Measurements from ENCODE around the gene DCUN1D5.

DCUN1D5 gene

DNA sequence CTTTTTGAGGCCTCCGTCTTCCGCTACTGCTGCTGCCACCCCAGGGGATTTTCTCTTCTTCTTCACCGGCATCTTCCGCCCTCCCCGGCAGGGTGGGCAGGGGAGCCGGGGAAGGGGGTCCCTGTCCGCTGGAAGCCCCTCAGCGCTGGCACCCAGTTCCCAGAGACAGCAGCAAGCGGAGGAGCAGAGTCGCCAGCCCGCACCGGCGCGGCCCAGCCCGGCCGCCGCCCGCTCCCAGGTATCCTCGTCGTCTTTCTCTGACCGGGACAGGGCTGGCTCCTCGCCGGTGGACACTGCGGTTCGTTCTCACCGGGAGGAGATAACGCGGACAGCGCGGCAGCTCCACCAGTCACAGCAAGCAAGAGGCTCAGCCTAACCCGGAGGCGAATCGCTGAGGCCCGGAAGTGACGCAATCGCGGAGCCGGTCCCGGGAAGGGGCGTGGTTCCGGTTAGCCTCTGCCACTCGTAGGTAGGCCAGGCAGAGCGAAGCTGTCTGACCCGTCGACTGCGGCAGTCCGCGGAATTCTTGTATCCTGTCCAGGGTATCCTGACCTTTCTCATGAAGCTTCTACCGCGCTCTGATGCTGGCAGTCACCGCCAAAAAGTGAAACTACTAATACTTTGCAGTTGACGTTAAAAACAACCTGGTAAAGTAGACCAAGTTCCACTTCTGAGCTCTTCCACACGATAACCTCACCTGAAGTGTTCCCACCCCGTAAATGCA, at the start of gene DCUN1D5:
DCUN1D5 (minus strand) TSS at position 360 of the 724 bp plus-strand sequence; CDS start at position 72, 288 bp downstream.
- FAIRE-seq: peak; percentile 60

DNA sequence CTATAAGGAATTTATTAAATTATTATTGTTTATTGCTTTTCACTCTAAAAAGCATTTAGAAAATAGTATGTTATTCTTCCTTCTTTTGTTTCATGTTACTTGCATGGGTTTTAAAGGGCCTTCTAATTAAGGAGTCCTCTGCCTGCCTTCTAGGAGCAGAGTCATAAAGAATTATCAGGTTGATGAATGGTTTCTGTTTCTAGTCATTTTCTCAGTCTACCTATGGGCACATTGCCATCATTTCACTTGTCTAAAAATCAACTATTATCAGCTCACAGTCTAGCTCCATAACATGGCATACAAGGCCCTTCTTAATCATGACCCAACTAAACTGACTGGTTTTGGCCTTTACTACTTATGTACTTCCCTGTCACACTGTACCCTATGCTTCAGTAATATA, 33.5 kb upstream of the DCUN1D5 start:
- FAIRE-seq: no peak

DNA sequence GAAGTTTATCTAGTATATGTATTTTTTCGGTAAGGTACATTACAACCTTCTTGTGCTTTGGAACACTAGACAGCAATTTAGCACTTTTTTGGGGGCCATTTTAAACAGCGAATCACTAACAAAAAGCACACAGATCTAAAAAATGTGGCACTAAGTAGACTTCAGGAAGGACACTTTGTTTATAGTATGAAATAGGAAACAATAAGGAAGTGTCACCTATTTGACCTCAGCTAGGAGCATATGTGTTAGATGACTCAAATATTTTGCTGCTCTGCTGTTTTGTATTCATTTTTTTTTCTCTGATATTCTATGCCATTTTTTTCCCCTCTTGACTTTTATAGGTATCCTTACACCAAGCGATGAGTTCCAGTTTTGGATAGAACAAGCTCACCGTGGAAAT, 22.9 kb upstream of the DCUN1D5 start:
- FAIRE-seq: no peak

DNA sequence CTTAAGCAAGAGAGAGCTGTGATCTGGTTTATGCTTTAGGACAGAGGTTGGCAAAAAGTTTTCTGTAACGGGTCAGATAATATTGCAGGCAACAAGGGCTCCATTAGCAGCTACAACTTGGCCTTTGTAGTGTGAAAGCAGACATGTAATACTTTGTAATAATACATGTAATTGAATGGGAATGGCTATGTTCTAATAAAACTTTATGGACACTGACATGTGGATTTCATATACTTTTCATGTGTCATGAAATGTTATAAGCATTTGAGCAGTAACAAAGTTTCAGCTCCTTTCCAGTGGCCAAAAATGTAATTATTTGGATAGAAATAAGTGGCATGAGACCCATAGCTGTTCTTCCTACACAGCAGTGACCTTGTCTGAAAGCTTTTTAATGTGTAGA, 20.4 kb upstream of the DCUN1D5 start:
- FAIRE-seq: no peak

DNA sequence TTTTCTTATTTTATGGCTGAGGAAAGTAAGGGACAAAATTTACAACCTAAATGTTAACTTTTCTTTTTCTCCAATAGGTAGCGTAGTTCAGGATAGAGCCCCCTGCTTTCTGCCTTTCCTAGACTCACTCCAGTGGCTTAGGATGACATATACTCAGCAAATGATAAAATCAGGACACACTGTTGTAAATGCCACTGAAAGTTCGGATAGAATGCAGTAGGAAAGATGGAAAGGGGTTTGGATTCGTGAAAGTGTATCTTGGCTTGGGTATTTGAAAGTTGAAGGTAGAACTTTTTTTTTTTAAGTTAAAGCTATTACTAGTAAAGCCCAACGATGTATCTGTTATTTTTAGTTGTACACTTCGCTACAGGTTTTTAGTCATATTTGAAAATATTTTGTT, 19.4 kb upstream of the DCUN1D5 start:
- no peak for FAIRE-seq

DNA sequence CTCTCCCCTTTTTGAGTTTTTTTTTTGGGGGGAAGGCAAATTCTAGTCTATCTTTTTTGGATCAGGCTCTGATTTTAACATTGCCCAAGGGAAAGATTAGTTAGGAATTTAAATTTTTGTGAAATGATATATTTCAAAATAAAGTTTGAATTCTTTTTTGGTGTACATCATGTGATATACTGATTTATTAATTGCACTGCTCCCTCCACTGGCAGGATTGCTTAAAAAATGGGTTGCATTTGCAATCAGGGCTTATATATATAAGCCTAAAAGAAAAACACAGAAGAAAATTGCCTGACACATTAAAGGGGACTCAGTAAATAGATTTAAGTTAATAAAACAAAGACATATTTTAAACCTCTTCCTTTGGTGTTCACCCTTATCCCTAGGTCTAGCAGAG, 18.4 kb upstream of the DCUN1D5 start:
- FAIRE-seq: peak; percentile 39

DNA sequence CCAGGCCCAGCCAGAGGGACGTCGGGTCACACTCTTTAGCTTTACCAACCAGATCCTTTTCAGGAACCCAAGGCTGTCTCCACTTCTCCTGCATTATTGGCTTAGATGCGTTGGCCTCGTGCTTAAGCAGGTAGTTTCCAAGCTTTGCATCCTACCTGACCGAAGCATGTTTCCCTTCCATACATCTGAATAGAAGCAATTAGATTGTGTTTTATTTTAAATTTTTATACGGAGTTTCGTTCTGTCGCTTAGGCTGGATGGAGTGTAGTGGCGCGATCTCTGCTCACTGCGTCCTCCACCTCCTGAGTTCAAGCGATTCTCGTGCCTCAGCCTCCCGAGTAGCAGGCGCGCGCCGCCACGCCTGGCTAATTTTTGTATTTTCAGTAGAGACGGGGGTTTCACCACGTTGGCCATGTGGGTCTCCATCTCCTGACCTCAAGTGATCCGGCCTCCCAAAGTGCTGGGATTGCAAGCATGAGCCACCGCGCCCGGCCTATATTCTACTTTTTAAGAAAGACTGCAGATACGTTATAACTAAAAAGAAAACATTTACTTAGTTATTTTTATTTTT, 17.9 kb upstream of the DCUN1D5 start:
- FAIRE-seq: no peak

DNA sequence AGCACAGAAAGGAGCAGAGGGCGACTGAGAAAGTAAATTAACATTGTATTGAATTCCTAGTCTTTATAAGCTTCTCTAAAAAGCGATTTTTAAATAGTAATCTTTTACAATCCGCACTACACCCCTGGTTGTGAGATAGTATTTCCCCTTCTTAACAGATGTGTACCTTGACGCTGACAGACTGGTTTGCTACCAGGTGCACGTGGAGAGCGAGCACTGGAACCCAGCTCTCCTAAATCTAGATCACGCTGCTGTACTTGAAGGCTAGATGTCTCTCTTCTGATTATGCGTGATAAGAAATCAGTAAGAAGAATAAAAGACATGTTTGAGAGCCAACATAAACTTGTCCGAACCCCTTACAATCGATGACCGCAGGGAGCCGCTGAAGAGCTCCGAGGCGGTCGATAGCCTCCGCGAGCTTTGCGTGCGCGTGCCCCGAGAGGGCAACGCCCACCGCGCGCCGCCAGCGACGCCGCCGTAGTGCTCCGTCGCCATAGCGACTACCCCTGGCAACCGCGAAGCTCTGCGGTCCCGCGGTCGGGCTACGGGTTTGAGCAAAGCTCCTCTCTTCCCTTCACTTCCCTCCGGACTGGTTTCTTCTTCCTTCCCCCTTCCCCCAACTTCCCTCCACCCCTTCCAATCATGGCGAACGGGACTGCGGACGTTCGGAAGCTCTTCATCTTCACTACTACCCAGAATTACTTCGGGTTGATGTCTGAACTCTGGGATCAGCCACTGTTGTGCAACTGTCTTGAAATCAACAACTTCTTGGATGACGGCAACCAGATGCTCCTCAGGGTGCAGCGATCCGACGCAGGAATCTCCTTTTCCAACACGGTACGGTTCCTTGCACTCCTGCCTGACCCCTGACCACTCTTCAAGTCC, 17.2 kb upstream of the DCUN1D5 start, which contains the start of gene DYNC2H1:
DYNC2H1 (plus strand) TSS at position 494 of the 885 bp plus-strand sequence; CDS start at position 643, 149 bp downstream.
- peak; percentile 68 for FAIRE-seq

DNA sequence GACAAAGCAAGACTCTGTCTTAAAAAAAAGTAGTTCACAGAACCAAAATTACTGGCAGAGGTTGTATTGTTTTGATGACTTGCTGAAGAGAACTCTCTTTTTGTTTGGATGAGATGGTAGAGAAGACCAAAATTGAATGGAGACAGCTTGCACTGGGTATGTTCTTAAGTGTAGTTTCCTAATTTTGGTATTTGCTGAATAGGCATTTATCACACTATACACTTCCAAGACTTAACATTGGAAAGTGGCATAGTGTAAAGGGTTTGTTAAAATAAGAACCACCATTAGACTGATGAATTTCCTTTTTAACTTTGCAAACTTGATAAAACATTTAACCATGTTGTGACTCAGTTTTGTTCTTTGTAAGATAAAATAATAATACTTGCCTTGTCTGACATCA, 5.3 kb upstream of the DCUN1D5 start:
- no peak for FAIRE-seq

DNA sequence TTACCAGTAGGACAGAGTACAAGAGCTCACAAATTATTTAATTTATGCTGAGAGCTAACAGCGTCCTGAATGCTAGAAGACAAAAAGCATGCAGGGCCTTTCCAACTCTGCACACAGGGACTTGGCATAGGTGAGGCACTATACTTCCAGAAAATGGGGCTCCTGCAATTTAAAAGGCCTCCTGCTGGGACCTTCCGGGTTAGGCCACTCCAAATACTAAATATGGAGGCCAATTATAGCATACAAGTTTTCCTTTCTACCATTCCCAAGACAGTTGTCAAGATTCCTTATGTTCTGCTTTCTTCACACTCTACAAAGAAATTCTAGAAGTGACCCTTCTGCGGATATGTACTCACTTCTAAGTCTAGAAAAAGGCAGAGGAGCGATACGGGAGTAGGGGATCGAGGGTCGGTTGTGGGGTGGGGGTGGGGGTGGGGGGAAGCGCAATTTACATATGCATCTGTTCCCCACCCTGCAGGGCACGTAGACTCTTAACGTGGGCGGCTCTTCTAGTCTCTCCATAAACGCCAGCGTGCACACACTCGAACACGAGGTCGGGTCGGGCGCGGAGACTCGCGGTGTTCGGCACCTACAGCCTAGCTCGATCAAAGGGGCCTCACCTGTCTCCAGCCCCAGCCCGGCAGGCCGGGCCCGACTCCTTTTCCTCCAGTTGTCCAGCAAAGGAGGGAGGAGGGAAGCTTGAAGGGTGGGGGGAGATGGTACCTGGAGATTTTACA, 728 bp downstream of the DCUN1D5 start:
- FAIRE-seq: no peak

DNA sequence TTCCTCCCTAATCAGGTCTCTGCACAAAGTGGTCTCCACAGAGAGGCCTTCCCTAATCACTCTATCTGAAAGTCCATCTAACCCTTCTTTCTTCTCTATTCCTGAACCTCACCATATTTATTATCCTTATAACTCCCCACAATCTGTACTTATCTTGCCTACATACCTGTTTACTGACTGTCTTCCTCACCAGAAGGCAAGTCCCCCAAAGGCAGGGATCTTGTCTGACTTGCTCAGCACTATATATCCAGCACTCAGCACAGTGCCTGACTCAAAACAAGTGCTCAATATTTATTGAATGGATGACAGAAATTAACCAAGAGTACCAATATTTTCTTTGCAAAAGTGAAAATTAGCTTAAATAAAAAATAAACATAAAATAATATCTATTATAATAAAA, 5.5 kb downstream of the DCUN1D5 start:
- FAIRE-seq: peak; percentile 72

DNA sequence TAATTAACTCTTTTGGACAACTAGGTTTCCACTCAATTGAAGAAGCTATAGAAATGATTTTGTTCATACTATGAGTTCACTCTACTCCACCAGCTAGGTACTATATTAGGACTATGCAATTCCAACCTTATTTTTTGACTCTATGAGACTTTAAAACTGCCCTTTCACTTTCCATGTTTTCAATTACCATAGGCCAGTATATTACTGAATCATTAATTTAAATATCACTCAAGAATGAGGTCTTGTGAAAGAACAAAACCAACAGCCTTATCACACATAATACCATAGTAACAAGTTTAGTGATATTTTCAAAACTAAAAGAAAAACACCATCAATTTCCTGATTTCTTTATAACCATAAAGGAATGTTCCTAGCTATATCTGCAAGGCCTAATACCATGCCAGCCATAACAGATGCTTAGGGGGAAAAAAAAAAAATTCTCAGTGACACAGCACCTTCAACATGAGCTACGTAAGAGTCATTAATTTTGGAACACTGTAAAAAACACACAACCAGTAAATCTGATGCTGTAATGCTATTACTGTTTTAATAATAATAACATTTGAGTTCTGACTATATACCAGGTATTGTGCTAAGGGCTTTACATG, 6.1 kb downstream of the DCUN1D5 start:
- FAIRE-seq: no peak

DNA sequence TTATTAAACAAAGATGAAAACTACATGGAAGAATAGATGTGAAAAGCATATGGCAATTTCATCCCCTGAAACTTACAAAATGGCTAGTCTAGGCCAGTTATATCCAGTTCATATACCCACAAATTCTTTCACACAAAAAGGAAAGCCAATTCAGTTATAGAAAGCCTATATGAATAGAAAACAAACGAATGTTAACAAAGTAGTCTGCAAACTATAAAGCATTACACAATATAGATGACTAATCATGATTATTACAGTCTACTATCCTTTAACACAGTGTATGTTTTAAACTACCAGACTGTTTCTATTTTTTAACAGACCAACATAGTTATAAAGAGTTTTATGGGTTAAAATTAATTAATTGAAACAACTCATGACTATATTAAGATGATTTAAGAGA, 12.1 kb downstream of the DCUN1D5 start:
- FAIRE-seq: no peak

DNA sequence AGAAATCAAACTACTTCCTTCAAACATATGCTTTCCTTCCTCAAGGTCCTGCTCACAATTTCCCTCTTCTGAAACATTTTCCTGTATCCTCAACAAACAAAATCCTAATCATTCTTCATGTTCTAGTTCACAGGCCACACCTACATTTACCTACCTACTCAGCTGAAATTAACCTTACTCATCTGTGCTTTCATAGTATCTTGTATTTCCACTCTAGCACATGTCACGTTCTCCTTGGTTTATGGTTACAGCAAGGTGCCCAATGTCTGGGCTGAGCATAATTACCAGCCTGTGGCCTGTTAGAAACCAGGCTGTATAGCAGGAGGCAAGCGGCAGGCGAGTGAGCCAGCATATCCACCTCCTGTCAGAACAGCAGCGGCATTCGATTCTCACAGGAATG, 13.2 kb downstream of the DCUN1D5 start:
- FAIRE-seq: no peak

DNA sequence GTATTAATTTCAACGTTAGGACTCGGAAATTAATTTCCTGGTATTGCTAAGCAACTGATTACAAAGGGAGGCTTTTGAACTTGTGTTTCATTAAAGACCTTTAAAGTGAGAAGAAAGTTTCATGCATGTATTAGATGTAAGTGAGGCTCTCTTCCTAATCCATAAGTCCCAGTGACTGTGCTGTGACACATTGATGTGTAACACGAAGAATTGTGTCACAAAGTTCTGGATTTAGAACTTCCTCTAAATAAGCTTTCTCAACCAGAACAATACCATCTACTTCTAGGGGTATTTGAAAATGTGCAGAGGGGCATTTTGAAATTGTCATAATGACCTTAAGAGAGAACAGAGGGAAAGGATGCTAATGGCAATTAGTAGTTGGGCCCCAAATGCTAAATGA, 14.4 kb downstream of the DCUN1D5 start:
- no peak for FAIRE-seq

DNA sequence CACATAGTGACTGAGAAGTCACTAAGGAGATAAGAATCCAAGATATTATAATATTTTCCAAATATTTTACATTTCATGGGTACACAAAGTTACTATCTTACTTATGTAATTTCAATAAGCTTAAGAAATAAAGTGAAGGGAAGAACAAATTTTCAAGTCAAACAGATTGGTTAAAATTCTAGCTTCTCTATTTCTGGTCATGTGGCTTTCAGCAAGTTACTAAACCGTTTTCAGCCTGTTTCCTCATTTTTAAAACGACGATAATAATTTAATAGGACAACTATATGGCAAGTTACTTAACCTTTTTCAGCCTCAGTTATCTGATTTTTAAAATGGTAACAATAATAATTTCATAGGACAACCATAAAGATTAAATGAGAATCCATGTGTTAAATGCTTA, 15.6 kb downstream of the DCUN1D5 start:
- FAIRE-seq: no peak

DNA sequence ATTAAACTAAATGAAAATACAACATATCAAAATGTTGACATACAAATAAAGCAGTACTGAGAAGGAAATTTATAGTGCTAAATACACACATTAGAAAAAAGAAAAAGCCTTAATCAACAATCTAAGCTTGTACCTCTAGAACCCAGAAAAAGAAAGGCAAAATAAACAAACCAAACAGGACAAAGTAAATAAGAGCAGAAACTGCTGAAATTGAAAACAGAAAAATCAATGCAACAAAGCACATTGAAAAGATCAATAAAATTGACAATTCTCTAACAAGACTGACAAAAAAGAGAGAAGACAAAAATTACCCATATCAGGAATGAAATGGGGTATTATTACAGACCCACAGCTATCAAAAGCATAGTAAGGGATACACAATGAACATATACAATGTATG, 21.0 kb downstream of the DCUN1D5 start:
- FAIRE-seq: no peak

DNA sequence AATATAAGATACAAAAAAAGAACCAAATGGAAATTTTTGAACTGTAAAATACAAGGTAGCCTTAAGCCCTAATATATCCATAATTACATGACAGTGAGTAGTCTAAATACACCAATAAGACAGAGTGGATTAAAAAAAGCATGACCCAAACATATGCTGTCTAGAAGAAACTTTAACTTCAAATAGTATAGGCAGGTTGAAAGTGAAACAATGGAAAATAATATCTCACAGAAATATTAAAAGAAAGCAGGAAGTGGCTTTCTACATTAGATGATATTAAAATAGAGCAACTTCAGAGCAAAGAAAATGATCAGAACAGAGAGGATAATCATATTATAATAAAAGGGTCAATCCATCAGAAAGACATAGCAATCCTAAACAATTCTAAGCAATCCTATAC, 21.8 kb downstream of the DCUN1D5 start:
- no peak for FAIRE-seq

DNA sequence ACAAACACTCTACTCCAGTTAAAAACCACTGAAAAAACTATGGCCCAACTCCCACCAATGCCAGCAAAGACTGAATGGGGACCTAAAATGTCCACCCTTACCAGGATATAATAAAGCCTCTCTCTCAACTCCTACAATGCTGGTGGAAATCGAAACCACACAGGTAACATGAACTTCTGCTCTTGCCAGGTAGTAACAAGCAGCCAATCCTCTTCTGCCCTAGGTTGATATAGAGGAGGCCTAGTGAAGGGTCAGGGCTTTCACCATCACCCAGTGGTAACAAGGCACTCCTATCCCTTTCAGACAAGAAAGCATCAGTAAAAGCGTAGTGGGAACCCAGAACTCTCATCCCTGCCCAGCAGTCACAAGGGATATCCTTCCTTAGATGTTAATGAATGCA, 22.6 kb downstream of the DCUN1D5 start:
- FAIRE-seq: no peak

DNA sequence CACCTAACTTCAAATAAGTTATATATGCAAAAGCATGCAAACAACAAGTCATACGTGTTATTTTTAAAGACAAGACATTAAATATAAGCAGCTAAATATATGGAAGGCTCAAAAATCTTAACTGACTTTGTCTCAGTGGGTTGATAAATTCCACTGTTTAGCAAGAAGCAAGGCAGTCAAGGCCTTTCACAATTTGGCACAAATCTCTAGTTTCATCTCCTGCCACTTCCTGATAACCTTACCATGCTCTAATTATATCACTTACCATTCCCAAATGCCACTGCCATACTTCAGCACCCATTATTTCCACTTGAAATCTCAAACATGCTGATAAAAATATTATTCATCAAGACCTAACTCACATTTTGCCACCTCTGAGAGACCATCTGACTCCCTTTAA, 24.8 kb downstream of the DCUN1D5 start:
- FAIRE-seq: no peak

DNA sequence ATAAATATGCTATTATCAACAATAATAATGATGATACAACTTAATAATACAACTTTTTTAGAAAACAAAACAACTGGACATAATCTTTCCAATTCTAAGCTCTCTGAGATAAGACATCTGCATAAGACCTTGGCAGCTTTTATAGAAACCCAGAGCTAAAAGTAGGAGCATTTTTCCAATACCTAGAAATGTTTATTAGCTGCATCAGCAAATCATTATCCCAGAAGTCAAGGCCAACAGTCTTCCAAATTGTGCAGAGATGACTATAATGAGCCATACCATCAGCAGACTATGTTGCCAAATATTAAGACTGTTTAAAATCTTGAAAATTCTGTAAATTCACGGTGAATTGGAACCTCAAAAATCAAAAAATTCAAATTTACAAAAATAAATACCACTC, 30.3 kb downstream of the DCUN1D5 start:
- no peak for FAIRE-seq

DNA sequence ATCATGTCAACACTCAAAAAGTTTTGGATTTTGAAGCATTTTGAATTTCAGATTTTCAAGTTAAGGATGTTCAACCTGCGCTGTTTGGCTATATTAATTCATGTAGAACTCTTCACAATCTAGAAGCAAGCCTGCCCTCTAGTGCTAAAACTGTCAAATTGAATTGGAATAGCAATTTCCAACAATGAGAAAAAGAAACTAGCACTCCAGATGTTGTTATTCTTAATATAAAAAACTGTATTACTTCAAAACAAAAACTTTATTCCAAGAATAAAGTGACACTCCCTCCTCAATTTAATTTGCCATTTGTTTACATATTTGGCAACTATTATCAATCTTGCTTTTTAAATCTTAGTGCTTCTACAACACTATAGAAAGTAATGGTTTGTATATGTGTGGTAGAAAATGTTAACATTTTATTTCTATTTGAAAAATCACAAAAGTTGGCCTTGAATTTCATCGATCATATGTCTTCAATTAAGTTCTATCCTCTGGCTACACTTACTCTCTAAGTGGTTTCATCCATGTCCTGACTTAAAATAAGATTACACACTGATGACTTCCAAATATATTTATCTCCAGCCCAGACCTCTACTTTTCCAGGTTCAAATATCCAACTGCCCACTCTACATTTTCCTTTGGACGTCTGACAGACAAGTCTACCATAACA, 36.6 kb downstream of the DCUN1D5 start:
- peak; percentile 97 for FAIRE-seq
